H1 (cell line): ENCODE data around the gene EFEMP1. TPM values are rescaled to one million over a fixed set of nuclear protein-coding genes. Genes with fewer than 3 reads are reported as not detected.

ENCODE experiments used
- CTCF ChIA-PET: fragments of 300-600 bp; sonication (Branson Sonifier 250); formaldehyde crosslinking; loops from one replicate; lab custom pipeline; 2021; ENCODE audit not compliant: partially characterized antibody; lab: Charles Lee
- POLR2A ChIA-PET: fragments of 300-600 bp; sonication (Branson Sonifier 250); formaldehyde crosslinking; loops from one replicate; lab custom pipeline; 2021; ENCODE audit warnings: inconsistent platforms; ENCODE audit not compliant: partially characterized antibody; lab: Charles Lee
- DNase-seq, 2 experiments: peaks; one replicate each; pipeline versions ENCODE4 v3.0.0 to v3.0.0-alpha.2; 2010 to 2022; ENCODE audit warnings: low spot score in 2 of 2, low read depth in 1 of 2, mixed read lengths in 1 of 2
- FAIRE-seq: peaks from 2 replicates; lab custom pipeline; 2011; peaks lifted over from hg19 to GRCh38; lab: Jason Lieb, UNC
- H2AFZ ChIP-seq: 2 replicates; pipeline ENCODE4 v1.8.1; 2012; ENCODE audit warnings: low read length, inconsistent platforms
- H2AK5ac ChIP-seq: 2 replicates; pipeline ENCODE4 v1.6.1; 2013; ENCODE audit warnings: low read depth, low read length
- H2BK120ac ChIP-seq: replicated peaks from 2 replicates; pipeline ENCODE3; 2013; ENCODE audit warnings: low read depth, low read length, inconsistent platforms
- H2BK12ac ChIP-seq: 2 replicates; pipeline ENCODE4 v1.6.1; 2013; ENCODE audit warnings: low read depth, low read length
- H2BK15ac ChIP-seq: 2 replicates; pipeline ENCODE4 v1.6.1; 2013; ENCODE audit warnings: low read length
- H2BK20ac ChIP-seq: 2 replicates; pipeline ENCODE4 v1.6.1; 2013; ENCODE audit warnings: low read length
- H2BK5ac ChIP-seq: 2 replicates; pipeline ENCODE4 v1.6.1; 2013; ENCODE audit warnings: low read depth, low read length
- H3K14ac ChIP-seq: 2 replicates; pipeline ENCODE4 v1.6.1; 2013; ENCODE audit warnings: inconsistent platforms; ENCODE audit not compliant: insufficient read length
- H3K18ac ChIP-seq: 2 replicates; pipeline ENCODE4 v1.6.1; 2013; ENCODE audit warnings: low read length; ENCODE audit errors: extremely low read depth
- H3K23ac ChIP-seq: 2 replicates; pipeline ENCODE4 v1.6.1; 2013; ENCODE audit warnings: inconsistent platforms; ENCODE audit not compliant: insufficient read length
- H3K23me2 ChIP-seq: 2 replicates; pipeline ENCODE4 v1.6.1; 2013; ENCODE audit warnings: low read depth, low read length
- H3K27ac ChIP-seq: 2 replicates; pipeline ENCODE4 v1.6.1; 2011; ENCODE audit warnings: low read depth, low read length, inconsistent platforms
- H3K27me3 ChIP-seq, 4 experiments: replicated peaks in 1 of 4; 1 replicate in 1 of 4; 2 replicates in 3 of 4; pipeline versions ENCODE4 v1.6.1 to v1.8.1; 2011 to 2013; ENCODE audit warnings: low read length in 3 of 4, mild to moderate bottlenecking in 3 of 4, inconsistent platforms in 2 of 4, mixed read lengths in 2 of 4, moderate library complexity in 1 of 4; ENCODE audit not compliant: control insufficient read depth in 3 of 4, insufficient read depth in 3 of 4; ENCODE audit errors: extremely low read depth in 1 of 4
- H3K36me3 ChIP-seq, 4 experiments: 2 replicates each; pipeline versions ENCODE4 v1.6.1 to v1.8.1; 2011 to 2013; ENCODE audit warnings: mild to moderate bottlenecking in 4 of 4, low read length in 3 of 4, moderate library complexity in 2 of 4, control low read depth in 1 of 4, inconsistent platforms in 1 of 4; ENCODE audit not compliant: insufficient read depth in 4 of 4, control insufficient read depth in 2 of 4
- H3K4ac ChIP-seq: replicated peaks from 2 replicates; pipeline ENCODE3; 2013; ENCODE audit warnings: low read length, low read depth, mixed read lengths, inconsistent platforms; ENCODE audit not compliant: insufficient read length
- H3K4me1 ChIP-seq, 4 experiments: replicated peaks in 1 of 4; 1 replicate in 1 of 4; 2 replicates in 3 of 4; pipeline versions ENCODE4 v1.6.1 to v1.8.1; 2011 to 2013; ENCODE audit warnings: low read length in 3 of 4, inconsistent platforms in 2 of 4, mixed read lengths in 1 of 4; ENCODE audit not compliant: insufficient read depth in 4 of 4, control insufficient read depth in 3 of 4
- H3K4me2 ChIP-seq, 2 experiments: 2 replicates each; pipeline versions ENCODE4 v1.6.1 to v1.8.1; 2011 to 2013; ENCODE audit warnings: low read depth in 2 of 2, low read length in 2 of 2, control low read depth in 1 of 2, inconsistent platforms in 1 of 2, mild to moderate bottlenecking in 1 of 2; ENCODE audit not compliant: insufficient read depth in 1 of 2
- H3K4me3 ChIP-seq, 4 experiments: fragments of 200-600, 300-600 bp in 1 of 4; sonication (generic), shearing (Covaris generic), sonication (Bioruptor Twin) in 1 of 4; 2 replicates each; pipeline versions ENCODE4 v1.5.1 to v1.8.1; 2011 to 2016; ENCODE audit warnings: low read length in 4 of 4, low read depth in 3 of 4, control low read depth in 2 of 4, inconsistent platforms in 2 of 4, mild to moderate bottlenecking in 2 of 4, mixed read lengths in 1 of 4, moderate library complexity in 1 of 4; ENCODE audit not compliant: insufficient read depth in 2 of 4; ENCODE audit errors: extremely low read depth in 1 of 4
- H3K56ac ChIP-seq: replicated peaks from 2 replicates; pipeline ENCODE3; 2013; ENCODE audit warnings: low read depth, mild to moderate bottlenecking, mixed read lengths, low read length, inconsistent platforms; ENCODE audit not compliant: insufficient read length
- H3K79me1 ChIP-seq: 2 replicates; pipeline ENCODE4 v1.6.1; 2013; ENCODE audit warnings: low read depth, low read length, control low read depth
- H3K79me2 ChIP-seq, 2 experiments: 2 replicates each; pipeline versions ENCODE4 v1.6.1 to v1.8.1; 2012 to 2013; ENCODE audit warnings: low read length in 2 of 2, mild to moderate bottlenecking in 2 of 2, inconsistent platforms in 1 of 2; ENCODE audit not compliant: insufficient read depth in 2 of 2, control insufficient read depth in 1 of 2
- H3K9ac ChIP-seq, 4 experiments: replicated peaks in 1 of 4; 1 replicate in 1 of 4; 2 replicates in 3 of 4; pipeline versions ENCODE4 v1.6.1 to v1.8.1; 2011 to 2013; ENCODE audit warnings: low read depth in 3 of 4, low read length in 3 of 4, control low read depth in 2 of 4, mild to moderate bottlenecking in 2 of 4, moderate library complexity in 2 of 4, inconsistent platforms in 1 of 4; ENCODE audit errors: extremely low read depth in 1 of 4
- H3K9me3 ChIP-seq, 2 experiments: 2 replicates each; pipeline versions ENCODE4 v1.6.1 to v1.8.1; 2012 to 2013; ENCODE audit warnings: mild to moderate bottlenecking in 2 of 2, moderate library complexity in 2 of 2, control low read depth in 1 of 2, inconsistent platforms in 1 of 2, low read depth in 1 of 2, low read length in 1 of 2, mixed read lengths in 1 of 2; ENCODE audit not compliant: insufficient read depth in 2 of 2
- H4K20me1 ChIP-seq, 2 experiments: replicated peaks in 1 of 2; 2 replicates each; pipeline versions ENCODE3 to v1.8.1; 2011 to 2013; ENCODE audit warnings: inconsistent platforms in 2 of 2, low read length in 2 of 2, mild to moderate bottlenecking in 1 of 2; ENCODE audit not compliant: insufficient read depth in 2 of 2, control insufficient read depth in 1 of 2
- H4K5ac ChIP-seq: 2 replicates; pipeline ENCODE4 v1.6.1; 2013; ENCODE audit warnings: low read length, low read depth, mixed read lengths, inconsistent platforms; ENCODE audit not compliant: insufficient read length
- H4K8ac ChIP-seq: 2 replicates; pipeline ENCODE4 v1.8.0; 2013; ENCODE audit warnings: mild to moderate bottlenecking, moderate library complexity, low read length, inconsistent platforms; ENCODE audit not compliant: insufficient read depth; ENCODE audit errors: extremely low read depth
- H4K91ac ChIP-seq: replicated peaks from 2 replicates; pipeline ENCODE3; 2013; ENCODE audit warnings: low read length, mixed read lengths, inconsistent platforms; ENCODE audit not compliant: insufficient read length
- ASH2L ChIP-seq: fragments of 200-600, 300-600 bp; sonication (generic); IDR thresholded peaks from one replicate; pipeline ENCODE4 v1.7.1; 2017; ENCODE audit warnings: low read length
- POLR2A ChIP-seq, 2 experiments: IDR thresholded peaks; 1 replicate in 1 of 2; 2 replicates in 1 of 2; pipeline ENCODE4 v1.6.1; 2011; ENCODE audit warnings: low read depth in 2 of 2, low read length in 2 of 2, mild to moderate bottlenecking in 2 of 2; ENCODE audit errors: control extremely low read depth in 1 of 2
- POLR2AphosphoS5 ChIP-seq: IDR thresholded peaks from 2 replicates; pipeline ENCODE4 v1.6.1; 2011; ENCODE audit warnings: low read depth, low read length
- RBBP5 ChIP-seq: IDR thresholded peaks from 2 replicates; pipeline ENCODE4 v1.7.1; 2012; ENCODE audit warnings: low read depth, mild to moderate bottlenecking, inconsistent platforms, low read length, moderate library complexity, borderline replicate concordance
- WGBS, 2 experiments: shearing (Covaris generic) in 1 of 2; methylation state at CpG; one replicate each; pipeline versions ENCODE4 v1.1.6 to v1.1.7; 2013 to 2015; ENCODE audit warnings: low lambda C conversion rate in 2 of 2, mixed read lengths in 2 of 2, inconsistent platforms in 1 of 2, low coverage in 1 of 2, missing lambda C conversion rate in 1 of 2; ENCODE audit not compliant: insufficient replicate concordance in 2 of 2, insufficient coverage in 1 of 2, insufficient read length in 1 of 2; ENCODE audit errors: extremely low coverage in 1 of 2, missing lambda C conversion rate in 1 of 2; 5-methylcytosine and 5-hydroxymethylcytosine counted together
- polyA plus RNA-seq, 7 experiments: library from polyadenylated mRNA; depleted of rRNA in 3 of 7; stranded (reverse) in 5 of 7; unstranded in 2 of 7; fragments of >200 nt in 5 of 7; fragments of 200-250 nt in 2 of 7; gene quantifications; 1 replicate in 5 of 7; 2 replicates in 1 of 7; 4 replicates in 1 of 7; pipeline versions ENCODE4 v1.2.1 to v1.2.3, GENCODE V29; 2011 to 2013; ENCODE audit warnings: missing spikeins in 2 of 7, mixed read lengths in 2 of 7
- total RNA-seq: library from RNA; stranded (reverse); fragmentation: NEBNext Ultra II Directional; extraction: Animal tissue kit (Norgen Biotek cat#: 25700); gene quantifications from 2 replicates; pipeline ENCODE4 v1.2.1, GENCODE V29; 2021

The EFEMP1 gene
- total and polyA plus RNA-seq, 2 of the 8 experiments (the other 6 are each of a cell fraction or from before 2014, with no cell fraction given) = 15.5 to 19.7 TPM

DNA sequence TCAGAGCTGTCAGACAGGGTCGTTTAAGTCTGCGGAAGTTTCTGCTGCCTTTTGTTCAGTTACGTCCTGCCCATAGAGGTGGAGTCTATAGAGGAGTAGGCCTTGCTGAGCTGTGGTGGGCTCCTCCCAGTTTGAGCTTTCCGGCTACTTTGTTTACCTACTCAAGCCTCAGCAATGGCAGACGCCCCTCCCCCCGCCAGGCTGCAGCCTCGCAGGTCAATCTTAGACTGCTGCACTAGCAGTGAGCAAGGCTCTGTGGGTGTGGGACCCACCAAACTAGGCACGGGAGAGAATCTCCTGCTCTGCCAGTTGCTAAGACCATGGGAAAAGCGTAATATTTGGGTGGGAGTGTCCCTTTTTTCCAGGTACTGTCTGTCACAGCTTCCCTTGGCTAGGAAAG lies 86.5 kb downstream of the EFEMP1 start:
- no peak overlapping the region for H2BK120ac ChIP-seq
- ChIA-PET CTCF (interaction anchor here (1.0 to 1.3 kb wide), 6 partner anchors 10 to 125 kb away, joined by 3 read pairs; no protein-coding TSS in a partner anchor), POLR2A (interaction anchor here (1.5 kb wide), 1 partner anchor 119 kb away, joined by 4 read pairs; no protein-coding TSS in a partner anchor)
- H3K23me2 ChIP-seq = no peaks in the 10 kb centered on the region
- no peaks in the 10 kb centered on the region for H3K79me1 ChIP-seq
- peak overlapping the region; percentile 22; the same call in 1 of the 2 replicates for H4K8ac ChIP-seq
- H3K9ac ChIP-seq = no peak overlapping the region
- no peak overlapping the region; the same call in 1 of the 2 replicates for H3K27ac ChIP-seq
- H3K4ac ChIP-seq = no peak overlapping the region
- no peak overlapping the region for H4K91ac ChIP-seq
- peak overlapping the region; percentile 65; the same call in 1 of the 2 replicates for H2BK12ac ChIP-seq
- peak overlapping the region; percentile 99 for H2AFZ ChIP-seq
- H2BK5ac ChIP-seq = 0 out of 2 replicates have a peak overlapping the region, but pooled peaks have one; percentile 27
- no peaks in the 10 kb centered on the region for H4K20me1 ChIP-seq
- H3K4me3 ChIP-seq = no peak overlapping the region
- 56% methylated on average over 9 of the region's 9 CpGs; no CpG with 5 or more reads in 1 of the 2 experiments for WGBS, 2 experiments
- H3K4me2 ChIP-seq = peak overlapping the region; percentile 53 to 59
- H3K14ac ChIP-seq = no peak overlapping the region
- H4K5ac ChIP-seq = no peak overlapping the region
- H2BK15ac ChIP-seq = no peak overlapping the region
- H3K23ac ChIP-seq = no peak overlapping the region
- H3K4me1 ChIP-seq = peaks cover 5 to 15% (median 10%) of the 10 kb centered on the region in 4 experiments
- peak overlapping the region; percentile 97 for H3K18ac ChIP-seq
- DNase-seq = peak in 1 of 2 experiments; percentile 63
- no peaks in the 10 kb centered on the region for H3K36me3 ChIP-seq
- H3K27me3 ChIP-seq = no peaks in the 10 kb centered on the region
- no peaks in the 10 kb centered on the region for H3K79me2 ChIP-seq
- H3K56ac ChIP-seq = no peak overlapping the region
- TF ChIP-seq POLR2A (IDR thresholded peaks at IDR 0.05; ENCODE audit: control extremely low read depth in 1 of 2, low read depth in 2 of 2, low read length in 2 of 2) = 0 out of 3 replicates have a peak, but pooled peaks of 1 of the 2 experiments have one; percentile 22
- TF ChIP-seq POLR2AphosphoS5 = no peak
- peak; percentile 79 for TF ChIP-seq ASH2L
- TF ChIP-seq RBBP5 = peak; percentile 76; the same call in 1 of the 2 replicates
- H2BK20ac ChIP-seq = peak overlapping the region; percentile 55; the same call in 1 of the 2 replicates
- FAIRE-seq = no peak
- H2AK5ac ChIP-seq = no peak overlapping the region
- H3K9me3 ChIP-seq = no peaks in the 10 kb centered on the region
